ENCODE results near the gene ZNF516.

GRCh38 chr18:76461692-76462325 lies 33.2 kb downstream of the ZNF516 start:
- TF ChIP-seq POLR2AphosphoS5 (IDR thresholded peaks at IDR 0.05; ENCODE audit: low read depth) (no peak; the same call in 1 of the 2 replicates), CTCF (IDR thresholded peaks at IDR 0.05; ENCODE audit: insufficient read depth, low read length) (no peak), SPI1 (IDR thresholded peaks at IDR 0.05; ENCODE audit: borderline replicate concordance, low read depth) (no peak), GABPA (IDR thresholded peaks at IDR 0.05; ENCODE audit: low read depth) (no peak), REST (IDR thresholded peaks at IDR 0.05; ENCODE audit: insufficient replicate concordance, low read depth) (no peak)
